SK-MEL-5 (cell line): Measurements from ENCODE around the gene PPP2R5C. TPM values are rescaled to one million over a fixed set of nuclear protein-coding genes. Genes with fewer than 3 reads are reported as not detected.
A peak's percentile ranks its signal among the peaks of the same experiment; 100 is the strongest.

Experiments used
- DNase-seq: peaks from one replicate; pipeline ENCODE4 v3.0.0-alpha.2; 2016; ENCODE audit warnings: low read depth, low spot score
- in situ Hi-C: cut with HindIII; loops from 2 replicates; pipeline ENCODE4 v1.10.0; 2016; ENCODE audit warnings: low sequenced_read_pairs, high pct_unique_total_duplicates, low pct_unique_long_range_greater_than_20kb
- total RNA-seq: library from RNA; depleted of rRNA; stranded (reverse); fragments of >200 nt; shearing (Covaris generic); gene quantifications from 2 replicates; pipeline ENCODE4 v1.2.3, GENCODE V29; 2014

Gene PPP2R5C
- total RNA-seq, 1 experiment from 2014 or later, result 235 TPM

DNA sequence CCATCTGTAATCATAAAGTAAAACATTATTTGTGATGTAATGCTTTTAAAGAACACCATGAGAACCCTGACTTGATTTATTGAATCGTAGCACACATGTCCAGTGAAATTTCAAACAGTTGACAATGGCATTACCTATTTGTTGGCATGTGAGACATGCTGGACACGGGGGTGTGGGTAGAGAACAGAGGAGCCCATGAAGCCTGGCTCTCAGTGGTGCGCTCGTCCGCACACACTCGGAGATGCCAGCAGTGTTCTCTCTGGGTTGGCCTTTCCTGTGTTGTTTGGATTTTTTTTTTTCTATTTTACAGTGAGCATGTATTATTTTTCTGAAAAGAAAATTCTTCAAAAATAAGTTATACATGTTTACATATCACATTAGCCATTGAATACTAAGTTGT lies 78.2 kb downstream of the PPP2R5C start:
- no peak for DNase-seq
- in situ Hi-C loops, result no loop called here

DNA sequence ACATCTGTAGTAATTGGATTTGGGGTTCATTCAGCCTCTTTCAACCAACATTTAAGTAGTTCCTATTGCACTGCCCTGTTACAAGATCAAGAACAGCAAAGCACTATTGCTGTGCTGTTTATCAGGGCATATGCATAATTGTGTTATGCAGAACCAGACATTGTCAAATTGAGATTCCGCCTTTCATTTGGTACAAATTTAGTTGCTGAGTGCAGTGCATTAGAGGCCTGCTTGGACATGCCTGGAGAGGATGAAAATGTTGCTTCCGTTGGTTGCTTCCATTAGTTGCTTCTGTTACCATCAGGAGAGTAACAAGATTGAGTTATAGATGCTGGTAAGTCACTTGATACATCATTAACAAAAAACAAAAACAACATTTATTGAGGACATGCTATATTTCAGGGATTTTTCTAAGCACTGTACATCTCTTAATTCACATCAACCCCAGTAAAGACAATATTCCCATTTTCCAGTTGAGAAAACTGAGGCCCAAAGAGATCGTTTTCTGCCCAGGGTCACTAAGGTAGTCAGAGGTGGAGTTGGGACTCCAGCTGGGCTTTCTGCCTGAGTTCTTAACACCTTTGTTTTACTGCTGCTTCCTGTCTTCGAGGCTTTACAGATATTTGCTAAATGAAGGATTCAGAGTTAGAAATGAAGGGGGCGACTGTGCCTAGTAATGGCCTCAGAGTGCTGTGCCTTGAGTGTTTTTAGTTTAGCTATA lies 79.3 kb downstream of the PPP2R5C start:
- in situ Hi-C loops, result no loop called here
- DNase-seq, result no peak

DNA sequence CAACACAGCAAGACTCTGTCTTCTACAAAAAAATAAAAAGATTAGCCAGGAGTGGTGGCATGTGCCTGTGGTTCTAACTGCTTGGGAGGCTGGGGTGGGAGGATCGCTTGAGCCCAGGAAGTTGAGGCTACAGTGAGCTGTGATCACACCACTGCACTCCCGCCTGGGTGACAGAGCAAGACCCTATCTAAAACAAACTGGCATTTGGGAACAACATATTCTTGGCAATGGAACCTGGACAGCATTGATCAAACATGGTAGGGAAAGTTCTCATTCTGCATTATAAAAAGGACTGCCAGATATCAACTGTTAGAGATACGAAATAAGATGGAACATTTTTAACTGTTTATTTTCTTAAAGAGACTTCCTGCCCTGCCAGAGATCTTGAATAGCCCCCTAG lies 81.5 kb downstream of the PPP2R5C start:
- no peak for DNase-seq
- in situ Hi-C loops, result no loop called here

- peak; percentile 65 for DNase-seq
- in situ Hi-C loops, result no loop called here
These were observed 82.2 kb downstream of the PPP2R5C start for GRCh38 chr14:101843665-101844064.

- in situ Hi-C loops, result no loop called here
- no peak for DNase-seq
These were observed 82.7 kb downstream of the PPP2R5C start for GRCh38 chr14:101844219-101844618.

- DNase-seq, result no peak
- in situ Hi-C loops, result no loop called here
These were observed 83.2 kb downstream of the PPP2R5C start for GRCh38 chr14:101844751-101845150.

DNA sequence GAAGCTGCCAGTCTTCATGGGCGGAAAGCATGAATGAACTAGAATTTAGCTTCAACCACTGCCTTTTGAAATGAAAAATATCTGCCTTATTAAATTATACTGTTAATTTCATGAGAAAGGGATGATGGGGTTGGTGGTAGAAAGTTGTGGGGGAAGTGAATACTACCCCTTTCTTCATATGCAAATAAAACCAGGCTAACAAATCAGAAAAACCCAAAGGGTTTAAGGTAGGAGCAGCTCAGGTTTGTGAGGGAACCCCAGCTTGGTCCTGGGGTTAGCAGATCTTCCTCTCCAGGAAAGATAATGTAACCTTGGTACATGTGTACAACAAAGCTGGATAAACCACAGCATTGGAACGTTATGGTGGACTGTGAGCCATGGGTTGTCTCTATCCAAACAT lies 84.0 kb downstream of the PPP2R5C start:
- in situ Hi-C loops, result no loop called here
- DNase-seq, result no peak

DNA sequence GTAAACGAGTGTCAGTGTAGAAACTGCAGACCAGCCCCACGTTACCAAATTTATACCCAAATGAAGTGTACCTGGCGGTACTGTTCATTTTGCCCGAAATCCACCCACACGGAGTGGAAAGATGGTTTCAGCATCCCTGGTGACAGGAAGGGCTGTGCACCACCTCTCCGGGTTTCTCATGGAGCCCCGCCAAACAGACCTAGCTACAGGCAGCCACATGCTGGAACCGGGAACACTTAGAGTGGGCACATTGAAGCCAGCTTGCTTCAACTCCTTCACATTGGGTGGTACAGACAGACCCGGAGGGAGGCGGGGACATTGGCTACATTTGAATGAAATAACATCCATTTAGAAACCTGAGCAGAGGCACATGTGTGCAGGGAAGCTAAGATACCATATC lies 84.4 kb downstream of the PPP2R5C start:
- no peak for DNase-seq
- in situ Hi-C loops, result no loop called here

- no peak for DNase-seq
- in situ Hi-C loops, result no loop called here
These were observed 87.6 kb downstream of the PPP2R5C start for GRCh38 chr14:101849125-101849524.

- in situ Hi-C loops, result no loop called here
- DNase-seq, result no peak
These were observed 88.1 kb downstream of the PPP2R5C start for GRCh38 chr14:101849640-101850039.

- in situ Hi-C loops, result no loop called here
- no peak for DNase-seq
These were observed 89.7 kb downstream of the PPP2R5C start for GRCh38 chr14:101851183-101851582.

DNA sequence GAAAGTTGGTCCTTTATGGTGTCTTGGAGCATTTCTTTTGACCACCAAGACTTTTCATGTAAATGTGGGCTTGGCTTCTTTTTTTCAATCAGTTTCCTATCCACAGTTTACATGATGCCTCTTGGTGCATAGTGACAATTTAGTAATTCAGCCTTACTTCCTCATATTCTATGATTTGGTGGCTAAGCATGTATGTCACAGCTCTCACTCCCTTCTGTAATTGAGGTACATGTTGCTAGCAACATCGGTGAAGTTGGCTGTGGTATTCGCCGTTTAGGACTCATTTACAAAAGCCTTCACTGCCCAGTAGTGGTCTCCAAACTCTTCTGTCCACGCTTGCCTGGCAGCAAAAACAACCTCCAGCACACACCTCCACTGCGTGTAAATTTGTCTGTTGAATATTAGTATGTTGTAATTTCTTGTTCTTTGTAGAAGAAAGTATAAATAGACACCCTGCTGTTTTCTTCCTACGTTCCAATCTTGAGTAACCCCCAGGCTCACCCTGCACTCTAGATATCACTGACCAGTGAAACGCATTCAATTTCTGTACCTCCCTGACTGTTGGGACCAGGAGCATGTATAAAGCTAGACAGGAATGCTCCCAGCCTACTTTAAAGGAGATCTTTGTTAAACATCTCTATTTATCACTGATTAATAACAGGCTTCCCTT lies 90.4 kb downstream of the PPP2R5C start:
- DNase-seq, result no peak
- in situ Hi-C loops, result no loop called here

DNA sequence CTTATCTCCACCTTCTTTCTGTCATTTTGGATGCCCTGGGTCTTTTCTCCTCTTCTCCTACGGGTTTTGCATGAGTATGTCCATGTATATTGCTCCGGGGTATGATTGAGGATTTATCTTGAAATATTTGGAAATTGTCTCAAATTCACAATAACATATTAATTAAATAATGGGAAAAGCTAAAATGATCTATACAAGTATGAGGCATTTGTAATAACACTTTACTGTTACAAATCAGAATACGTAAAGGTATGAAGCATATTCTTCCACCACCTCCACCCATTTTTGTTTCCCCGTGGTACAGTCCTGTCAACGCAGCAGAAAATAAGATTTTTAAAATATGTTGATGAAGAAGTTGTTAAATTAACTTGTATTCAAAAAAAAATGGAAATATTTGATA lies 91.3 kb downstream of the PPP2R5C start:
- no peak for DNase-seq
- in situ Hi-C loops, result no loop called here

DNA sequence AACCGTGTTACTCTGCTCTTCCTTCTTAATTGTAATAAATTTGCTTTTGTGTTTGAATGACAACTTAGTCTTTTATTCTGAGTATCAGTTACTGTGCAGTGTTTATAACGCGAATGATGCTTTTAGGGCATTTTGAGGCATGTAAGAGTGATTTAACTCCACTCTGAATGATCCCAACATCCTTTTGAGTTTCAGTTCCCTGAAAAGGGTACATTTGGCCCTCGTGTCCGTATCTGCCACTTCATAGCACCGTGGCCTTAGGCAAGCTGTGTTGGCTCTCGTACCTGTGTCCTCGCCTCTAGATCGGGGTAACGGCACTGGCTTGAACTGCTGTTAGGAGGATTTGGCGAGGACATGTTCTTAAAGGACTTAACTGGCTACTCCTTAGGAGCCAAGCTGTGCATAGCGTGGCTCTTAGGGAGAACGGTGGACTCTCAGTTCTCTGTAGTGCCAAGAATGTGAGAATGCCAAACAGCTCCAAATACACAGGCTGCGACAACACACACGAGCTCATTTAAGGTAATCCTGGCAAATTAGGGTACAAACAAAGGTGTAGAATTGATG lies 92.0 kb downstream of the PPP2R5C start:
- in situ Hi-C loops, result no loop called here
- DNase-seq, result no peak

- DNase-seq, result no peak
- in situ Hi-C loops, result no loop called here
These were observed 92.9 kb downstream of the PPP2R5C start for GRCh38 chr14:101854366-101854765.

DNA sequence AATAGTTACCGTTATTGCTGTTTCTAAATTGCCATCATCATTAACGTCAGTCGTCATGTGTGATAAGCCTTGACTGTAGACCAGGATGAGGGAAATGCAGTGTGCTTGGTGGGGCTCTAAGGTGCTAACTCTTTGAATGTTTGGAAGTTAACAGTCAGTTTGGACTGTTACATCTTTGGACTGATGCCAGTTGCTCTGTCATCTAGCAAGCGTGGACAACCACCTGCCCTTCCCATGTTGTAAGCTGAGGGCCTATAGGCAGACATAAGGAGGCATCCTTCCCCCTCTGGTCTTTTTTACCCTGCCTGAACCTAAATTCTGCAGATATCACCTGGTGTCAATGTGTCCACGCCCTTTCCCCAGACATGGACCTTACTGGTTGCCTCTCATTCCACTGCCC lies 94.4 kb downstream of the PPP2R5C start:
- in situ Hi-C loops, result loop anchor here (5.0 kb wide), 1 partner anchor 44 kb away; no protein-coding TSS in a partner anchor
- DNase-seq, result no peak

DNA sequence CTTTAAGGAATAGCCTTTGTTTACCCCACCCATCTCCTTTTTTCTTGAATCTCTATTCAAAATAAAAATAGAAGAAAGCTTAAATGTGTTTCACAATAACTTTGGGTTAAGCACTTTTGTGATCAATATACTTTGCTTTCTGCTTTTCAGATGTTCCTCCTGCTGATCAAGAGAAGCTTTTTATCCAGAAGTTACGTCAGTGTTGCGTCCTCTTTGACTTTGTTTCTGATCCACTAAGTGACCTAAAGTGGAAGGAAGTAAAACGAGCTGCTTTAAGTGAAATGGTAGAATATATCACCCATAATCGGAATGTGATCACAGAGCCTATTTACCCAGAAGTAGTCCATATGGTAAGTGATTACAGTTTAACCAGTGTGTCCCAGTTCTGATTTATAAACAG lies 95.0 kb downstream of the PPP2R5C start:
- no peak for DNase-seq
- in situ Hi-C loops, result loop anchor here (5.0 kb wide), 1 partner anchor 44 kb away; no protein-coding TSS in a partner anchor

- DNase-seq, result peak; percentile 64
- in situ Hi-C loops, result loop anchor here (5.0 kb wide), 1 partner anchor 45 kb away; no protein-coding TSS in a partner anchor
These were observed 95.7 kb downstream of the PPP2R5C start for GRCh38 chr14:101857226-101857625.
